ENCODE results near the gene EIF4G1. TPM values are rescaled to one million over a fixed set of nuclear protein-coding genes. Genes with fewer than 3 reads are reported as not detected.

Gene EIF4G1
- total and polyA plus RNA-seq, 10 of the 15 experiments (the other 5 are each of a cell fraction or from before 2014, with no cell fraction given) = 5.7 to 462 (median 237) TPM

DNA sequence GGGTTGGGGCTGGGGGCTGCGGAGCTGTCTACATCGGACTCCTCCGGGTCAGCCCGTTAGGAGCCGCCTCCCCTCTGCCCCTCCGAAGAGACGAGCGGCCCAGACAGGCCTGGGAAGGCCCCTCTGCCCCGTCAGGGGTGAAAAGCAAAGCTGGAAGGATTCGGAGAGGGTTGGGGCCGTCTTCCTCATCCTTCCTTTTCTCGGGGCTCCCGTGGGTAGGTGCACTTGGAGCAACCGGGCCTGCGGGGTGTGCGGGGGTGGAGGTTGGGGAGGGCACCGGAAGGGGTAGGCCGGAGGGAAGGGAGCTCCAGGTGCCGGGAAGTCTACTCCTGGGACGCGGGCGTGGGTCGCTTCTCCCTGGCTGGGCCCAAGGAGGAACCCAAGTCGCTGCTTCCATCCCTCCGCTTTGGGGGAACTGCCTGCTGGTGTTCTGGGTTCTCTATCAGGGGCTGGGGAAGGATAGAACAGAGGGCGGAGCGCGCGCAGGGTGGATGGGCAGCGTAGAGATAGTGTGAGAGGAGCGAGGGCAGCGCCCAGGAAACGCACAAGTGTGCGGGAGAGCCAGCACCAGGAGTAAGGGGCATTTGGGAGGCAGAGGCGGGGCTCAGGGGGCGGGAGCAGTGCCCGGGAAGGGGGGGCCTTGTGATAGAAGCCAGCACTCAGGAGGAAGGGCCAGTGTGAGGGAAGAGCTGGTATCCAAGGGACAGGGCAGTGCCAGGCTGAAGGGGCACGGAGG is 47.7 kb downstream of the EIF4G1 start (continued):
- TF ChIP-seq RFX5 (IDR thresholded peaks at IDR 0.05; ENCODE audit: low read depth, low read length) = no peak
- TF ChIP-seq, protein P1, sequence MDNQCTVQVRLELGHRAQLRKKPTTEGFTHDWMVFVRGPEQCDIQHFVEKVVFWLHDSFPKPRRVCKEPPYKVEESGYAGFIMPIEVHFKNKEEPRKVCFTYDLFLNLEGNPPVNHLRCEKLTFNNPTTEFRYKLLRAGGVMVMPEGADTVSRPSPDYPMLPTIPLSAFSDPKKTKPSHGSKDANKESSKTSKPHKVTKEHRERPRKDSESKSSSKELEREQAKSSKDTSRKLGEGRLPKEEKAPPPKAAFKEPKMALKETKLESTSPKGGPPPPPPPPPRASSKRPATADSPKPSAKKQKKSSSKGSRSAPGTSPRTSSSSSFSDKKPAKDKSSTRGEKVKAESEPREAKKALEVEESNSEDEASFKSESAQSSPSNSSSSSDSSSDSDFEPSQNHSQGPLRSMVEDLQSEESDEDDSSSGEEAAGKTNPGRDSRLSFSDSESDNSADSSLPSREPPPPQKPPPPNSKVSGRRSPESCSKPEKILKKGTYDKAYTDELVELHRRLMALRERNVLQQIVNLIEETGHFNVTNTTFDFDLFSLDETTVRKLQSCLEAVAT (IDR thresholded peaks at IDR 0.05) = 0 out of 2 replicates have a peak, but pooled peaks have one; percentile 41
- TF ChIP-seq SMAD5 (IDR thresholded peaks at IDR 0.05; ENCODE audit: low read depth) = no peak
- TF ChIP-seq IKZF2 (IDR thresholded peaks at IDR 0.05) = peak; percentile 59 to 71; a peak in 3 of 4 replicates
- TF ChIP-seq BACH1 (IDR thresholded peaks at IDR 0.05; ENCODE audit: borderline replicate concordance) = no peak
- TF ChIP-seq, protein P2, sequence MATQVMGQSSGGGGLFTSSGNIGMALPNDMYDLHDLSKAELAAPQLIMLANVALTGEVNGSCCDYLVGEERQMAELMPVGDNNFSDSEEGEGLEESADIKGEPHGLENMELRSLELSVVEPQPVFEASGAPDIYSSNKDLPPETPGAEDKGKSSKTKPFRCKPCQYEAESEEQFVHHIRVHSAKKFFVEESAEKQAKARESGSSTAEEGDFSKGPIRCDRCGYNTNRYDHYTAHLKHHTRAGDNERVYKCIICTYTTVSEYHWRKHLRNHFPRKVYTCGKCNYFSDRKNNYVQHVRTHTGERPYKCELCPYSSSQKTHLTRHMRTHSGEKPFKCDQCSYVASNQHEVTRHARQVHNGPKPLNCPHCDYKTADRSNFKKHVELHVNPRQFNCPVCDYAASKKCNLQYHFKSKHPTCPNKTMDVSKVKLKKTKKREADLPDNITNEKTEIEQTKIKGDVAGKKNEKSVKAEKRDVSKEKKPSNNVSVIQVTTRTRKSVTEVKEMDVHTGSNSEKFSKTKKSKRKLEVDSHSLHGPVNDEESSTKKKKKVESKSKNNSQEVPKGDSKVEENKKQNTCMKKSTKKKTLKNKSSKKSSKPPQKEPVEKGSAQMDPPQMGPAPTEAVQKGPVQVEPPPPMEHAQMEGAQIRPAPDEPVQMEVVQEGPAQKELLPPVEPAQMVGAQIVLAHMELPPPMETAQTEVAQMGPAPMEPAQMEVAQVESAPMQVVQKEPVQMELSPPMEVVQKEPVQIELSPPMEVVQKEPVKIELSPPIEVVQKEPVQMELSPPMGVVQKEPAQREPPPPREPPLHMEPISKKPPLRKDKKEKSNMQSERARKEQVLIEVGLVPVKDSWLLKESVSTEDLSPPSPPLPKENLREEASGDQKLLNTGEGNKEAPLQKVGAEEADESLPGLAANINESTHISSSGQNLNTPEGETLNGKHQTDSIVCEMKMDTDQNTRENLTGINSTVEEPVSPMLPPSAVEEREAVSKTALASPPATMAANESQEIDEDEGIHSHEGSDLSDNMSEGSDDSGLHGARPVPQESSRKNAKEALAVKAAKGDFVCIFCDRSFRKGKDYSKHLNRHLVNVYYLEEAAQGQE (IDR thresholded peaks at IDR 0.05; ENCODE audit: low read depth, low read length) = no peak
- TF ChIP-seq ETV6 (conservative IDR thresholded peaks at IDR 0.05 in 1 of 2, IDR thresholded peaks at IDR 0.05 in 1 of 2; ENCODE audit: borderline replicate concordance in 1 of 2, low read depth in 1 of 2) = no peak
- no peak; the same call in 1 of the 2 replicates for TF ChIP-seq MTA3 (IDR thresholded peaks at IDR 0.05; ENCODE audit: borderline replicate concordance, low read length)
- TF ChIP-seq RELA (IDR thresholded peaks at IDR 0.05; ENCODE audit: borderline replicate concordance, partially characterized antibody) = no peak
- no peak for TF ChIP-seq PAX5 (IDR thresholded peaks at IDR 0.05; ENCODE audit: borderline replicate concordance, low read depth, low read length)
- TF ChIP-seq SIN3A (IDR thresholded peaks at IDR 0.05; ENCODE audit: low read depth, low read length) = 0 out of 2 replicates have a peak, but pooled peaks have one; percentile 25
- no peak for TF ChIP-seq CBX3 (IDR thresholded peaks at IDR 0.05; ENCODE audit: borderline replicate concordance, low read depth)
- TF ChIP-seq, protein P3, sequence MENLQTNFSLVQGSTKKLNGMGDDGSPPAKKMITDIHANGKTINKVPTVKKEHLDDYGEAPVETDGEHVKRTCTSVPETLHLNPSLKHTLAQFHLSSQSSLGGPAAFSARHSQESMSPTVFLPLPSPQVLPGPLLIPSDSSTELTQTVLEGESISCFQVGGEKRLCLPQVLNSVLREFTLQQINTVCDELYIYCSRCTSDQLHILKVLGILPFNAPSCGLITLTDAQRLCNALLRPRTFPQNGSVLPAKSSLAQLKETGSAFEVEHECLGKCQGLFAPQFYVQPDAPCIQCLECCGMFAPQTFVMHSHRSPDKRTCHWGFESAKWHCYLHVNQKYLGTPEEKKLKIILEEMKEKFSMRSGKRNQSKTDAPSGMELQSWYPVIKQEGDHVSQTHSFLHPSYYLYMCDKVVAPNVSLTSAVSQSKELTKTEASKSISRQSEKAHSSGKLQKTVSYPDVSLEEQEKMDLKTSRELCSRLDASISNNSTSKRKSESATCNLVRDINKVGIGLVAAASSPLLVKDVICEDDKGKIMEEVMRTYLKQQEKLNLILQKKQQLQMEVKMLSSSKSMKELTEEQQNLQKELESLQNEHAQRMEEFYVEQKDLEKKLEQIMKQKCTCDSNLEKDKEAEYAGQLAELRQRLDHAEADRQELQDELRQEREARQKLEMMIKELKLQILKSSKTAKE (IDR thresholded peaks at IDR 0.05; ENCODE audit: low read depth, poor library complexity, severe bottlenecking) = no peak
- TF ChIP-seq EGR1 (IDR thresholded peaks at IDR 0.05; ENCODE audit: borderline replicate concordance in 1 of 2, low read depth in 2 of 2, low read length in 2 of 2) = peak in 1 of 2 experiments; percentile 72; a peak in 2 of 3 replicates
- TF ChIP-seq SMARCA5 (IDR thresholded peaks at IDR 0.05) = no peak
